ENCODE data around the gene GLIS1.

Gene GLIS1

GRCh38 chr1:53578358-53578757, 160.6 kb downstream of the GLIS1 start:
- no peak for DNase-seq (ENCODE audit: low spot score)
- TF ChIP-seq CTCF (IDR thresholded peaks at IDR 0.05; ENCODE audit: extremely low read depth, missing control alignments): no peak

DNA sequence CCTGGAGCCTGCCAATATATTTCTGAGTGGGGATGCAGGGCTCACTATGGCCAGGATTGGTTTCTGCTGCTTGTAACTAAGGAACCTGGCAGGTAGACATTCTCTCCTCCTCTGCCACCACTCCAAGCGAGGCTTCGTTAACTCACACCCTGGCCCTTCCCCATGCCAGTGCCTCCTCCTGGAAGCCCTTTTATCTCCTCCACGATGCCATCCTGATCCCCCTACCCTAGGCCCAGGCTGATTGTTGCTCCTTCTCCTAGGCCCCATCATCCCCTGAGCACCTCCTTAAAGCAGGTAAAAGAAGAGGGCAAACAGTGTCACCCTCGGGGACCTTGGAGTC, 161.2 kb downstream of the GLIS1 start:
- no peak for TF ChIP-seq CTCF (IDR thresholded peaks at IDR 0.05; ENCODE audit: extremely low read depth, missing control alignments)
- no peak for DNase-seq (ENCODE audit: low spot score)

DNA sequence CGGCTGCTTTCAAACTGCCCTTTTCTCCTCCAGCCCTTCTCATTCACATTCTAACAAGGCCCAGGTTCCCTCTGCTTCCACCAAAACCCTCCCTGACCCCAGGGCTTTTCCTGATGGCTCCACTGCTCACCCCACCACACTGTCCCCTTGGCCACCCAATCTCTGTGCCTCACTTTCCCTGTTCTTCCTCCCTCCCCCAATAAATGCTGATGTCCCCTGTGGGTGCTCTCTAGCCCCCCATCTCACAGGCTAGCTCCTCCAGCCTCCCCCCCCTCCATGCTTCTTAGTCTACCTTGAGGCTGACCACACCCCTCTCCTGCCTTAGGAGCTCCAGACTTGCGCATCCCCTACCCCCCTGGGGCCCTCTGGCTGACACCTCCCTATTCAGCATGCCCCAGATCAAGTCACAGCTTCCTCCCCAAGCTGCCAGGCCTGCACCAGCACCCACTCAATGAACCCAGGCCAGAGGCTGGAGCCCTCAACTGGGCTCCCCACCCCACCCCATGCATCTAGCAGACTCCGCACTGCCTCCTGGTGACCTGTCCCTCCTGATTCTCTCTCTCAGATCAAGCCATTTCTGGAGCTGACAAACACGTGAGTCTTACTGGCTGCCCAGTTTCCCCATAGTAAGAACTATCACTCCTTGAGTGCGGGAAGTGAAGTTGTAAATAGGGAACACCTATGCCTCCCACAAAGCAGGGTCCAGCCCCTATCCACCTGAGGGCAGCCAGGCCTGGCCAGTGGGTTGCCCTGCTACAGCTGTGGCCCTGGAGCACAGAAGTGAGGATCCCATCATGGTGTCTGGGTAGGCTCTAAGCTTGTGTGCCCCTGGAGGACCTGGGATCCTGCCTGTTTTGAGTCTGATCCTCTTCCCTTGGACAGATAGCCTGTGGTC, 161.9 kb downstream of the GLIS1 start:
- no peak for DNase-seq (ENCODE audit: low spot score)
- no peak for TF ChIP-seq CTCF (IDR thresholded peaks at IDR 0.05; ENCODE audit: extremely low read depth, missing control alignments)

GRCh38 chr1:53576381-53576801, 162.6 kb downstream of the GLIS1 start:
- no peak for TF ChIP-seq CTCF (IDR thresholded peaks at IDR 0.05; ENCODE audit: extremely low read depth, missing control alignments)
- DNase-seq (ENCODE audit: low spot score): no peak

GRCh38 chr1:53575955-53576320, 163.0 kb downstream of the GLIS1 start:
- no peak for TF ChIP-seq CTCF (IDR thresholded peaks at IDR 0.05; ENCODE audit: extremely low read depth, missing control alignments)
- DNase-seq (ENCODE audit: low spot score): no peak

DNA sequence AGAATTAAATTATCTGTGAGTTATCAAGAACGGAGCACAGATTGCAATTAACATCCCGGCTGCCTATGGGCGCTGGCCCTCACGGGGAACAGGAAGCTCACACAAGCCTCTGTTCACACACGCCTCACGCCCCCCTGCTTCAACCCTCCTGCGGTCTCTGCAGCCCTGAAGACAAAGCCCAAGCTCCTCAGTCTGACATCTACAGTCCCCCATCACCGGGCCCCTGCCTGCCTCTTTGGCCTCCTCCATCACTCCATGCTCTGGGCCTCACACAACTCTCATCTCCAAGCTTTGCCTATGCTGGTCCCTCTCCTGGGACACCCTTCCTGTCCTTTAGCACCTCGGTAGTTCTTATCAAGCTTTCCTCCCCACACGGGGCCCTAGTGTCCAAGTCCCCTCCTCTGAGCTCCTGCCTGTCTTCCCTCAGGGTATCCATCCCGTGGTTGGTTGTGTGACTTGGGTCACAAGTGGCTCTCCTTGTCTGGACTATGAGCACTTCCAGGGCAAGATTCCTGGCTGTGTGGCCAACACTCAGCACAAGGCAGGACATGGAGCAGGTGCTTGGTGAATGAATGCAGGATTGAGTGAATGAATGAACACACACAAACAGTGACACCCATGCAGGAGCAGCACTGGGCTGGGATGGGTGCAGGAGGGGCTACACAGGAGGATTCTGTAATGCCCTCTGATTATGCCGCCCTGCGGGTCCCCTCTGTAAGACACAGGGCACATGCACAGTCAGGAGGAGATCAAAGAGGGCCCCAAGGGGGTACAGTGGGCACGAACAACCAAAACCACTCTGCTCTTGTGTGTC, 163.6 kb downstream of the GLIS1 start:
- no peak for TF ChIP-seq CTCF (IDR thresholded peaks at IDR 0.05; ENCODE audit: extremely low read depth, missing control alignments)
- DNase-seq (ENCODE audit: low spot score): no peak

DNA sequence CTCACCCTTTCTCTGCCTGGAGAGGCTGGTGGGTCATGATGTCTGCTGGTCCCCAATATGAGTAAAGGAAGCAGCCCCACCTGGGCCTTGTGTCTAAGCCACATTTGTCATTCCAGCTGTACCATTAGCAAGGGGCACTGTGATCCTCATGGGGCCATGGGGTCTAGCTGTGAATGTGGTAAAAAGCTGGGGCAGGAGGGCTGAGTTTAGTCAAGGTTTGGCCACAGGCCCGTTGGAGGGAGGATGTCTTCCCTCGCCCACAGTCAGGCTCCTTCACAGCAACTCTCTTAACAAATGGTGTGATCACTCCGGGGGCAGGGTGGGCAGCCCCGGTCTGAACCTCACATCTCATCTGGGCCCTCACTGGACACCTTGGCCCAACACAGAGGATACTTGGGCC, 164.3 kb downstream of the GLIS1 start:
- DNase-seq (ENCODE audit: low spot score): no peak
- no peak for TF ChIP-seq CTCF (IDR thresholded peaks at IDR 0.05; ENCODE audit: extremely low read depth, missing control alignments)

Measured in GM20000 (cell line).